ENCODE measurements around the gene RAPGEF1. TPM values are rescaled to one million over a fixed set of nuclear protein-coding genes. Genes with fewer than 3 reads are reported as not detected.

RAPGEF1 gene
- total and polyA plus RNA-seq, 2 of the 13 experiments (the other 11 are each of a cell fraction or from before 2014, with no cell fraction given) = 21.2 to 38.9 TPM

DNA sequence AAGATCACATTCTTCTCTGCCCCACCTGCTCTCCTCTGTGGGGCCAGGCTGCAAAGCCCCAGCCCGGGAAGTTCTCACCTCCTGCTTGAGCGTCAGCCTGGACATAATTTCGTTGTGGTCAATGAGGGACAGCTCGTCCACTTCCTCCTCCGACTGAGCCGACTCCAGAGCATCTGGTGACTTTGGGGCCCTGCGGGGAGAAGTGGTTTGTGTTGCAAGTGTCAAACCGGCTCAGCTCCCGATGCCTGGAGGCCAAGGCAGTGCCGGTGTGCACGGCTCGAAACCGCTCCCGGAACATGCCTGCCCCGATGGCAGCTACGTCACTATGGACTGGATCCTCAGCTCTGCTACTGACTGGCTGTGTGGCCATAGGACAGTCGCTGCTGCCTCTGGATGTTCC lies 141.8 kb downstream of the RAPGEF1 start (continued):
- TF ChIP-seq, protein P1, sequence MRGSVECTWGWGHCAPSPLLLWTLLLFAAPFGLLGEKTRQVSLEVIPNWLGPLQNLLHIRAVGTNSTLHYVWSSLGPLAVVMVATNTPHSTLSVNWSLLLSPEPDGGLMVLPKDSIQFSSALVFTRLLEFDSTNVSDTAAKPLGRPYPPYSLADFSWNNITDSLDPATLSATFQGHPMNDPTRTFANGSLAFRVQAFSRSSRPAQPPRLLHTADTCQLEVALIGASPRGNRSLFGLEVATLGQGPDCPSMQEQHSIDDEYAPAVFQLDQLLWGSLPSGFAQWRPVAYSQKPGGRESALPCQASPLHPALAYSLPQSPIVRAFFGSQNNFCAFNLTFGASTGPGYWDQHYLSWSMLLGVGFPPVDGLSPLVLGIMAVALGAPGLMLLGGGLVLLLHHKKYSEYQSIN (CRISPR knock-in tag; IDR thresholded peaks at IDR 0.05; ENCODE audit: borderline replicate concordance) = no peak
- TF ChIP-seq KDM2A (CRISPR knock-in tag; IDR thresholded peaks at IDR 0.05; ENCODE audit: borderline replicate concordance, low read depth) = no peak
- TF ChIP-seq ZZZ3 (CRISPR knock-in tag; IDR thresholded peaks at IDR 0.05; ENCODE audit: borderline replicate concordance) = no peak
- TF ChIP-seq CENPX (CRISPR knock-in tag; IDR thresholded peaks at IDR 0.05) = no peak
- no peak for TF ChIP-seq SMAD3 (CRISPR knock-in tag; IDR thresholded peaks at IDR 0.05)
- no peak for TF ChIP-seq ZNF329 (CRISPR knock-in tag; IDR thresholded peaks at IDR 0.05; ENCODE audit: low read depth)
- TF ChIP-seq, protein P2, sequence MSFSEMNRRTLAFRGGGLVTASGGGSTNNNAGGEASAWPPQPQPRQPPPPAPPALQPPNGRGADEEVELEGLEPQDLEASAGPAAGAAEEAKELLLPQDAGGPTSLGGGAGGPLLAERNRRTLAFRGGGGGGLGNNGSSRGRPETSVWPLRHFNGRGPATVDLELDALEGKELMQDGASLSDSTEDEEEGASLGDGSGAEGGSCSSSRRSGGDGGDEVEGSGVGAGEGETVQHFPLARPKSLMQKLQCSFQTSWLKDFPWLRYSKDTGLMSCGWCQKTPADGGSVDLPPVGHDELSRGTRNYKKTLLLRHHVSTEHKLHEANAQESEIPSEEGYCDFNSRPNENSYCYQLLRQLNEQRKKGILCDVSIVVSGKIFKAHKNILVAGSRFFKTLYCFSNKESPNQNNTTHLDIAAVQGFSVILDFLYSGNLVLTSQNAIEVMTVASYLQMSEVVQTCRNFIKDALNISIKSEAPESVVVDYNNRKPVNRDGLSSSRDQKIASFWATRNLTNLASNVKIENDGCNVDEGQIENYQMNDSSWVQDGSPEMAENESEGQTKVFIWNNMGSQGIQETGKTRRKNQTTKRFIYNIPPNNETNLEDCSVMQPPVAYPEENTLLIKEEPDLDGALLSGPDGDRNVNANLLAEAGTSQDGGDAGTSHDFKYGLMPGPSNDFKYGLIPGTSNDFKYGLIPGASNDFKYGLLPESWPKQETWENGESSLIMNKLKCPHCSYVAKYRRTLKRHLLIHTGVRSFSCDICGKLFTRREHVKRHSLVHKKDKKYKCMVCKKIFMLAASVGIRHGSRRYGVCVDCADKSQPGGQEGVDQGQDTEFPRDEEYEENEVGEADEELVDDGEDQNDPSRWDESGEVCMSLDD (CRISPR knock-in tag; IDR thresholded peaks at IDR 0.05; ENCODE audit: borderline replicate concordance) = no peak
- no peak for TF ChIP-seq SP4 (CRISPR knock-in tag; IDR thresholded peaks at IDR 0.05)
- no peak for TF ChIP-seq ZBTB7B (CRISPR knock-in tag; IDR thresholded peaks at IDR 0.05)
- TF ChIP-seq, protein P3, sequence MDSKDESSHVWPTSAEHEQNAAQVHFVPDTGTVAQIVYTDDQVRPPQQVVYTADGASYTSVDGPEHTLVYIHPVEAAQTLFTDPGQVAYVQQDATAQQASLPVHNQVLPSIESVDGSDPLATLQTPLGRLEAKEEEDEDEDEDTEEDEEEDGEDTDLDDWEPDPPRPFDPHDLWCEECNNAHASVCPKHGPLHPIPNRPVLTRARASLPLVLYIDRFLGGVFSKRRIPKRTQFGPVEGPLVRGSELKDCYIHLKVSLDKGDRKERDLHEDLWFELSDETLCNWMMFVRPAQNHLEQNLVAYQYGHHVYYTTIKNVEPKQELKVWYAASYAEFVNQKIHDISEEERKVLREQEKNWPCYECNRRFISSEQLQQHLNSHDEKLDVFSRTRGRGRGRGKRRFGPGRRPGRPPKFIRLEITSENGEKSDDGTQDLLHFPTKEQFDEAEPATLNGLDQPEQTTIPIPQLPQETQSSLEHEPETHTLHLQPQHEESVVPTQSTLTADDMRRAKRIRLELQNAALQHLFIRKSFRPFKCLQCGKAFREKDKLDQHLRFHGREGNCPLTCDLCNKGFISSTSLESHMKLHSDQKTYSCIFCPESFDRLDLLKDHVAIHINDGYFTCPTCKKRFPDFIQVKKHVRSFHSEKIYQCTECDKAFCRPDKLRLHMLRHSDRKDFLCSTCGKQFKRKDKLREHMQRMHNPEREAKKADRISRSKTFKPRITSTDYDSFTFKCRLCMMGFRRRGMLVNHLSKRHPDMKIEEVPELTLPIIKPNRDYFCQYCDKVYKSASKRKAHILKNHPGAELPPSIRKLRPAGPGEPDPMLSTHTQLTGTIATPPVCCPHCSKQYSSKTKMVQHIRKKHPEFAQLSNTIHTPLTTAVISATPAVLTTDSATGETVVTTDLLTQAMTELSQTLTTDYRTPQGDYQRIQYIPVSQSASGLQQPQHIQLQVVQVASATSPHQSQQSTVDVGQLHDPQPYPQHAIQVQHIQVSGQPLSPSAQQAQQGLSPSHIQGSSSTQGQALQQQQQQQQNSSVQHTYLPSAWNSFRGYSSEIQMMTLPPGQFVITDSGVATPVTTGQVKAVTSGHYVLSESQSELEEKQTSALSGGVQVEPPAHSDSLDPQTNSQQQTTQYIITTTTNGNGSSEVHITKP (CRISPR knock-in tag; IDR thresholded peaks at IDR 0.05; ENCODE audit: low read depth) = no peak
